Right lobe of liver (tissue), 6 donors: Measurements from ENCODE around the gene NR2E3. TPM values are rescaled to one million over a fixed set of nuclear protein-coding genes. Genes with fewer than 3 reads are reported as not detected.

Experiments used
- ATAC-seq, 4 donors: fragments of 200-7000 bp; cut with Tn5 transposase; one replicate each; pipeline ENCODE4 v1.9.1; 2020; ENCODE audit warnings: mild to moderate bottlenecking in 4 of 4, moderate library complexity in 4 of 4
- DNase-seq, 3 donors: peaks; one replicate each; pipeline ENCODE4 v3.0.0-alpha.2; 2020
- H3K27ac ChIP-seq, 3 donors: fragments of 200-600 bp; one replicate each; pipeline ENCODE4 v1.8.0; 2022
- H3K27me3 ChIP-seq, 2 donors: fragments of 200-600 bp; one replicate each; pipeline ENCODE4 v1.8.0; 2022
- H3K36me3 ChIP-seq, 4 donors: fragments of 200-600 bp; sonication (generic) in 1 of 4; one replicate each; pipeline versions ENCODE4 v1.5.1 to v1.8.0; 2017 to 2022; ENCODE audit warnings: control low read depth in 1 of 4
- H3K4me1 ChIP-seq, 4 donors: fragments of 200-600 bp; sonication (generic) in 1 of 4; one replicate each; pipeline versions ENCODE4 v1.5.1 to v1.8.0; 2017 to 2022; ENCODE audit warnings: control low read depth in 1 of 4
- H3K4me3 ChIP-seq, 3 donors: fragments of 200-600 bp; one replicate each; pipeline ENCODE4 v1.8.0; 2022
- H3K9me3 ChIP-seq, 4 donors: fragments of 200-600 bp; sonication (generic) in 1 of 4; one replicate each; pipeline versions ENCODE4 v1.5.1 to v1.8.0; 2017 to 2022; ENCODE audit warnings: control low read depth in 1 of 4
- CTCF ChIP-seq, 4 donors: fragments of 200-600 bp in 3 of 4; fragments of 450-650 bp in 1 of 4; IDR thresholded peaks; one replicate each; pipeline versions ENCODE4 v1.5.1 to v1.8.0; 2016 to 2022; ENCODE audit warnings: antibody characterized with exemption in 4 of 4, mild to moderate bottlenecking in 2 of 4
- POLR2A ChIP-seq: fragments of 450-650 bp; IDR thresholded peaks from one replicate; pipeline ENCODE4 v1.6.1; 2017; ENCODE audit warnings: antibody characterized with exemption, mild to moderate bottlenecking
- WGBS: methylation state at CpG from one replicate; pipeline ENCODE4 v1.1.6; 2018; ENCODE audit warnings: low coverage, low lambda C conversion rate; ENCODE audit not compliant: insufficient coverage; ENCODE audit errors: missing lambda C conversion rate; 5-methylcytosine and 5-hydroxymethylcytosine counted together
- intact Hi-C, 2 donors: fragments of 100-400 bp; cut with DNase I; formaldehyde crosslinking; loops; one replicate each; pipeline versions ENCODE4 v1.11.2 to v1.14.1; 2022
- total RNA-seq, 6 experiments: library from RNA; depleted of rRNA in 2 of 6; stranded (reverse); fragments of >200 nt in 2 of 6; fragmentation: NEBNext Ultra II Directional in 3 of 6; extraction: Animal tissue kit (Norgen Biotek cat#: 25700) in 3 of 6; gene quantifications; one replicate each; pipeline versions ENCODE4 v1.1.0 to v1.2.4, GENCODE V29; 2016 to 2023
- donor health status: DM: no; HTN: yes; CAD: no.
- donor health status: DM: no; HTN: no; CAD: no.
- donor health status: DM: no; HTN: no; CAD: no.
- donor health status: DM: no; HTN: yes; CAD: no.
- donor health status: DM: no; HTN: yes; CAD: no.

NR2E3 gene
- total RNA-seq, 6 experiments from 2014 or later: 0.11 to 0.51 TPM; not detected in 4

GRCh38 chr15:71801935-71802655 lies 8.3 kb upstream of the NR2E3 start:
- DNase-seq: peak in 1 of 3 donors; percentile 39
- no peaks in the 10 kb centered on the region for H3K27me3 ChIP-seq
- no peaks in the 10 kb centered on the region for H3K4me1 ChIP-seq
- no peak for TF ChIP-seq POLR2A
- TF ChIP-seq CTCF (IDR thresholded peaks at IDR 0.05): no peak
- WGBS: 82% methylated on average over 17 of the region's 24 CpGs
- intact Hi-C loops: loop anchor here in 1 of 2 donors (10.0 kb wide), 1 partner anchor 57 kb away; no protein-coding TSS in a partner anchor
- no peaks in the 10 kb centered on the region for H3K36me3 ChIP-seq
- H3K27ac ChIP-seq: no peak overlapping the region
- ATAC-seq: no peak
- H3K9me3 ChIP-seq: no peaks in the 10 kb centered on the region
- H3K4me3 ChIP-seq: no peak overlapping the region

GRCh38 chr15:71802770-71803169 lies 7.6 kb upstream of the NR2E3 start:
- ATAC-seq (peak in 3 of 4 donors; percentile 35 to 45 (median 44)), DNase-seq (no peak)
- Histone ChIP-seq H3K4me3 (no peak overlapping the region), H3K27ac (no peak overlapping the region), H3K36me3 (no peaks in the 10 kb centered on the region), H3K9me3 (no peaks in the 10 kb centered on the region), H3K27me3 (no peaks in the 10 kb centered on the region), H3K4me1 (no peaks in the 10 kb centered on the region)
- TF ChIP-seq CTCF (IDR thresholded peaks at IDR 0.05) (peak; percentile 24 to 48 (median 34)), POLR2A (no peak)
- 32% methylated on average over 11 of the region's 21 CpGs for WGBS
- intact Hi-C loops: loop anchor here in 1 of 2 donors (10.0 kb wide), 1 partner anchor 58 kb away; no protein-coding TSS in a partner anchor

- DNase-seq (no peak), ATAC-seq (no peak)
- Histone ChIP-seq H3K27ac (no peak overlapping the region), H3K36me3 (no peaks in the 10 kb centered on the region), H3K9me3 (no peaks in the 10 kb centered on the region), H3K4me1 (no peaks in the 10 kb centered on the region), H3K4me3 (no peak overlapping the region), H3K27me3 (no peaks in the 10 kb centered on the region)
- TF ChIP-seq CTCF (IDR thresholded peaks at IDR 0.05) (no peak), POLR2A (no peak)
- intact Hi-C loops: loop anchor here in 1 of 2 donors (10.0 kb wide), 1 partner anchor 59 kb away; no protein-coding TSS in a partner anchor
- 55% methylated on average over 5 of the region's 5 CpGs for WGBS
Observed at GRCh38 chr15:71804226-71804625, 6.1 kb upstream of the NR2E3 start.

- Histone ChIP-seq H3K9me3 (no peaks in the 10 kb centered on the region), H3K4me3 (no peak overlapping the region), H3K27ac (no peak overlapping the region), H3K36me3 (no peaks in the 10 kb centered on the region), H3K4me1 (no peaks in the 10 kb centered on the region), H3K27me3 (no peaks in the 10 kb centered on the region)
- intact Hi-C loops: loop anchor here in 1 of 2 donors (10.0 kb wide), 1 partner anchor 60 kb away; no protein-coding TSS in a partner anchor
- no peak for DNase-seq
- ATAC-seq: no peak
- 51% methylated on average over 5 of the region's 6 CpGs for WGBS
- TF ChIP-seq CTCF (IDR thresholded peaks at IDR 0.05) (no peak), POLR2A (no peak)
Observed at GRCh38 chr15:71804695-71805470, 5.5 kb upstream of the NR2E3 start.
